Measurements from ENCODE around the gene C20orf204.
"Not testable (repeated sequence)": the region's sequence is repeated elsewhere in the genome, so short reads cannot be mapped to it uniquely, and the experiment has no call there.

Gene C20orf204

DNA sequence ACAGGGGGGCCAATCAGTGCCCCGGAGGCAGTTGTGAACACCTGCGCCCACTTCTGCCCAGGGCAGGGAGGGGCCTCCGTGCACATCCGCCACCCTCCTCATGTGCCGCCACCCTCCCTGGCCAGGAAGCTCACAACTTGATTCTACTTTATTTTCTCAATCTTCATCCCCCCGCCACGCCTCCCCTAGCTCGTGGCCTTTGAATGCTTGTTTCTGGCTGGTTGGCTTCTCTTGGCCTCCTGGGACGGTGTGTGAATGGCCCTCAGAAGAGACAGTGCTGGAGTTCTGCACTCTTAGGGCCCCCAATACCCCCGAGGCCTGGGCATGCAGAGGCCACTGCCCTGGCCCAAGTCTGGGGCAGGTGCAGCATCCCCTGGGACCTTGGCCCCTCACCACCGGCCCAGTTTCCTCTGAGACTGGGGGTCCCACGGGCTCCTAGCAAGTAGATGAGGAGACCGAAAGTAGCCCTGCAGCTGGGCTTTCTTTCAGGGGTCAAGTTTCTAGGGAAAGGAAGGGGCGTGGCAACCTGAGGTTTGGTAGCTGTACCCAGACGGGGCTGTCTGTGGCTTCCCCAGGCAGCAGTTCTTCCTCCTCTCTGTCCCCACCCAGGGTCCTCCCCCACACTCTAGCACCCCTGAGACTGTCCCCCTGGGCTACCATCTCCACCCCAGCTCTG lies 42.0 kb downstream of the C20orf204 start:
- peak in 1 of 2 donors; percentile 74 for DNase-seq (ENCODE audit: low spot score in 2 of 2)
- Mint-ChIP-seq H3K9me3 (no peaks in the 10 kb centered on the region), H3K36me3 (peaks cover 34% of the 10 kb centered on the region), H3K27ac (peak overlapping the region; percentile 92), H3K4me1 (peaks cover 45% of the 10 kb centered on the region), H3K4me3 (peak overlapping the region; percentile 91)
- peak; percentile 53 for ATAC-seq

DNA sequence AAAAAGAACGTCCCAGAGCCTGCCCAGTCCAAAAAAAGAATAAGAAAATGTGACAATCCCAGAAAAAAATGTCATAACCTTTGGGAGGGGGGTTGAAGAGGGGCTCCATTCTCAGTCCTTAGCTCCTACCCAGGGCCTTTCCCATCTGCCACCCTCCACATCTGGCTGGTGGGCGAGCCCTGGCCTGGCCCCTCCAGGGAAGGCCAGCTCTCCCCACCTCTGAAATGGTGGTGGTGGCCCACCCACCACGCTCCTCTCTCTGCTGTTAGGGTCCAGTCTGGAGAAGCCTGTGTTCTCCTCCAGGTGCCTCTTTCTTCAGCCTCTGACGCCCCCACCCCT lies 42.9 kb downstream of the C20orf204 start:
- Mint-ChIP-seq H3K9me3 (no peaks in the 10 kb centered on the region), H3K27ac (peak overlapping the region; percentile 92), H3K36me3 (peaks cover 25% of the 10 kb centered on the region), H3K4me3 (peak overlapping the region; percentile 91), H3K4me1 (peaks cover 48% of the 10 kb centered on the region)
- DNase-seq (ENCODE audit: low spot score in 2 of 2) (no peak), ATAC-seq (no peak)

GRCh38 chr20:64079273-64080012 lies 43.5 kb downstream of the C20orf204 start, which contains the start of gene RGS19:
RGS19 (minus strand) TSS chr20:64079518; CDS start chr20:64076886, 2,632 bp downstream.
- Mint-ChIP-seq H3K36me3 (peaks cover 20% of the 10 kb centered on the region), H3K27ac (peak within 1 kb of the TSS; percentile 92), H3K4me1 (peaks cover 53% of the 10 kb centered on the region), H3K9me3 (no peaks in the 10 kb centered on the region), H3K4me3 (peak within 1 kb of the TSS; percentile 91)
- ATAC-seq (peak; percentile 55), DNase-seq (ENCODE audit: low spot score in 2 of 2) (peak; percentile 58 to 83)

GRCh38 chr20:64080013-64080812 lies 44.2 kb downstream of the C20orf204 start, which contains the start of gene OPRL1:
OPRL1 (plus strand) TSS chr20:64080082; CDS start chr20:64092721, 12,639 bp downstream.
- ATAC-seq (peak; percentile 57), DNase-seq (ENCODE audit: low spot score in 2 of 2) (peak in 1 of 2 donors; percentile 77)
- Mint-ChIP-seq H3K4me1 (peaks cover 56% of the 10 kb centered on the region), H3K9me3 (no peaks in the 10 kb centered on the region), H3K36me3 (peaks cover 14% of the 10 kb centered on the region), H3K4me3 (peak within 1 kb of the TSS; percentile 91), H3K27ac (peak within 1 kb of the TSS; percentile 92)

GRCh38 chr20:64080813-64081623 lies 45.0 kb downstream of the C20orf204 start:
- no peak for ATAC-seq
- H3K9me3 Mint-ChIP-seq: no peaks in the 10 kb centered on the region
- peaks cover 56% of the 10 kb centered on the region for H3K4me1 Mint-ChIP-seq
- H3K27ac Mint-ChIP-seq: peak overlapping the region; percentile 37
- peak overlapping the region; percentile 78 for H3K4me3 Mint-ChIP-seq
- no peak for DNase-seq (ENCODE audit: low spot score in 2 of 2)
- peaks cover 6% of the 10 kb centered on the region for H3K36me3 Mint-ChIP-seq

DNA sequence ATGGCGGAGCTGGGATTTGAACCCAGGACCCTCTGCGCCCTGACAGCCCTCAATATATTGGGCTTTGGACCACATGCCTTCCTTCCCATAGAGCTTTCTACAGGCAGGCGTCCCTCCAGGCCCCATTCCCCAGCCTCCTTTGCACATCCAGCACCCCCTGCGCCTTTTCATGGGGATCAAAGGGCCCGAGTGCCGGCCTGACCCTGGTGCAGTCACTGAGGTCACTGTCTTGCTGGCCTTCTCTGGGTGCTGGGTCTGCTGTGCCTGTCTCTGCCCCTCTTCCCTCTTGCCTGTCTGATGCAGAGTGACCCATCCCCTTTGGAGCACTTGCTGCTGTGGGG lies 45.6 kb downstream of the C20orf204 start:
- Mint-ChIP-seq H3K4me3 (peak overlapping the region; percentile 78), H3K27ac (no peak overlapping the region), H3K9me3 (no peaks in the 10 kb centered on the region), H3K4me1 (peaks cover 56% of the 10 kb centered on the region), H3K36me3 (peaks cover 5% of the 10 kb centered on the region)
- DNase-seq (ENCODE audit: low spot score in 2 of 2) (no peak), ATAC-seq (no peak)

- Mint-ChIP-seq H3K4me1 (peaks cover 51% of the 10 kb centered on the region), H3K4me3 (peak overlapping the region; percentile 78), H3K9me3 (no peaks in the 10 kb centered on the region), H3K27ac (no peak overlapping the region), H3K36me3 (peaks cover 5% of the 10 kb centered on the region)
- ATAC-seq (no peak), DNase-seq (ENCODE audit: low spot score in 2 of 2) (no peak)
These were observed 46.2 kb downstream of the C20orf204 start for GRCh38 chr20:64082126-64082731.

- DNase-seq (ENCODE audit: low spot score in 2 of 2) (no peak), ATAC-seq (no peak)
- Mint-ChIP-seq H3K36me3 (peaks cover 2% of the 10 kb centered on the region), H3K4me1 (peaks cover 44% of the 10 kb centered on the region), H3K9me3 (no peaks in the 10 kb centered on the region), H3K27ac (peak overlapping the region; percentile 54), H3K4me3 (peak overlapping the region; percentile 78)
These were observed 46.9 kb downstream of the C20orf204 start for GRCh38 chr20:64082820-64083377.

GRCh38 chr20:64083378-64083803 lies 47.4 kb downstream of the C20orf204 start:
- no peaks in the 10 kb centered on the region for H3K36me3 Mint-ChIP-seq
- peak; percentile 59 to 78 for DNase-seq (ENCODE audit: low spot score in 2 of 2)
- peak overlapping the region; percentile 54 for H3K27ac Mint-ChIP-seq
- ATAC-seq: peak; percentile 66
- peaks cover 39% of the 10 kb centered on the region for H3K4me1 Mint-ChIP-seq
- H3K9me3 Mint-ChIP-seq: no peaks in the 10 kb centered on the region
- H3K4me3 Mint-ChIP-seq: peak overlapping the region; percentile 78

DNA sequence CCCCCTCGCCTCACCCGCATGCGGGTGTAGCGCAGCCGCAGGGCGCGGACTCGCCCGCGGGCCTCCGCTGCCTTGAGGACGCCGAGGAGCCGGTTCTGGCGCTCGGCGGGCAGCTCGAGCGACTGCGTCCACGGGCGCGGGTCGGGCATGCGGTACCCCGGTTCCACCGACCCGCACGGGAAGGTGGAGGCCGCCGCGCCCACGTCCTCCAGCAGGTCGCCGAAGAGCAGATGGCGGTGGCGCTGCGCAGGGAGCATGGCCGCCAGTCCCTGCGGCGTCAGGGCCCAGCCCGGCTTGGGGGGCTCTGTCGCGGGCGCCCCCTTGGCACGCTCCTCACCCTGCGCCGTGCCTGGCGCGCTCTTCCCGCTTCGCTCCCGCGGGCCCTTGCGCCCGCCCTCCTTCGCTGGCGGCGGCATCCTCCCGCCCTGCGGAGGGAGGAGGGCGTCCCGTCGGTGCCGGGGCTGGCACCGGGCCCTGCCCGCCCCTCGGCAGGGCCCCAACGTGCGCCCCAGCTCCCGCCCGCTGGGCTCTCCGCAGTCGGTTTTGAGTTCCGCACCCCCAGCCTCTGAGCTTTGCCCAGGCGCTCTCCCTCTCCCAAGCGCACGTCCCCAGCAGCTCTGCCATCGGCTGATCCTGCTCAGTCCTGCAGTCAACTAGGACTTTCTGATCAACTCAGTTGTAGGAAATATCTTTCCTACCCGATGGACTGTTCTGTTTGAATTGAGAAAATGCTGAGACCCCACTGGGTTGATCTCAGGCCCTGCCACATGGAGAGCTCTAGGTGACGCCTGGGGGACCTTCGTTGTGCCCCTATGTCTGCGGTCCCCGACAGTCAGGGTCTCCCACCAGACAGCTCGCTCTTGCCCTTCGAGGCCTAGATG lies 48.1 kb downstream of the C20orf204 start, which contains the start of gene LKAAEAR1:
TSS of gene LKAAEAR1 (minus strand) at position 595 of the 881 bp plus-strand sequence. CDS start at position 416, 179 bp downstream.
- DNase-seq (ENCODE audit: low spot score in 2 of 2) (no peak), ATAC-seq (no peak)
- peaks cover 34% of the 10 kb centered on the region for H3K4me1 Mint-ChIP-seq
- no peaks in the 10 kb centered on the region for H3K36me3 Mint-ChIP-seq
- peak within 1 kb of the TSS; percentile 54 for H3K27ac Mint-ChIP-seq
- no peaks in the 10 kb centered on the region for H3K9me3 Mint-ChIP-seq
- peak within 1 kb of the TSS; percentile 79 for H3K4me3 Mint-ChIP-seq

DNA sequence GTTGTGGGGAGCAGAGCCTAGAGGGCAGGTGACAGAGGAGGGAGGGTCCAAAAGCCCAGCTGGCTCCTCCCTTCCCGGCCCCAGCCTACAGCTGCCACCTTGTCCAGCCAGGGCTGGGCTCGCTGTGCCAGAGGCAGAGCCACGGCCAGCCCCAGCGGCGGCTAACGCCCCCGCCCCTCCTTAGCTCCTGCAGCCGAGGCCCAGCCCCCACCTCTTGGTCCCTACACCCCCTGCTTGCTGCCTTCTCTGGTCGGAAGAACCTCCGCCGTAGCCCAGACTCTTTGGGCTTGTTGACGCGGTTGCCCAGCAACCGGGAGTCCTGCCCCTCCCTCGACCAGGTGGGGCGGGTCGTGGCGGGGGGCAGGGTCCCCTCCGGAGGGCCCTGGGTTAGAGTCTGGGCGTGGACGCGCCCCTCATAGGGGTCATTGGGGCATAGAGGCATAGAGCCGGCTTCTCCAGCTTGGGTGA lies 48.7 kb downstream of the C20orf204 start:
- Mint-ChIP-seq H3K27ac (no peak overlapping the region), H3K9me3 (no peaks in the 10 kb centered on the region), H3K4me1 (peaks cover 32% of the 10 kb centered on the region), H3K36me3 (no peaks in the 10 kb centered on the region), H3K4me3 (peak overlapping the region; percentile 79)
- DNase-seq (ENCODE audit: low spot score in 2 of 2) (no peak), ATAC-seq (no peak)

- DNase-seq (ENCODE audit: low spot score in 2 of 2): no peak
- H3K27ac Mint-ChIP-seq: no peak overlapping the region
- H3K4me1 Mint-ChIP-seq: peaks cover 23% of the 10 kb centered on the region
- no peaks in the 10 kb centered on the region for H3K36me3 Mint-ChIP-seq
- H3K9me3 Mint-ChIP-seq: no peaks in the 10 kb centered on the region
- no peak for ATAC-seq
- no peak overlapping the region for H3K4me3 Mint-ChIP-seq
These were observed 50.8 kb downstream of the C20orf204 start for GRCh38 chr20:64086801-64087200.

GRCh38 chr20:64087226-64087825 lies 51.3 kb downstream of the C20orf204 start:
- not testable (repeated sequence) for H3K4me3 Mint-ChIP-seq; ATAC-seq; H3K36me3 Mint-ChIP-seq; DNase-seq (ENCODE audit: low spot score in 2 of 2); H3K9me3 Mint-ChIP-seq; H3K27ac Mint-ChIP-seq
- H3K4me1 Mint-ChIP-seq: peaks cover 21% of the 10 kb centered on the region
